B cell (primary cell): ENCODE measurements around the gene GAK. TPM values are rescaled to one million over a fixed set of nuclear protein-coding genes. Genes with fewer than 3 reads are reported as not detected.

Experiments used
- ATAC-seq: fragments of 200-7000 bp; cut with Tn5 transposase; one replicate; pipeline ENCODE4 v1.10.0; 2021; ENCODE audit warnings: low read depth, mild to moderate bottlenecking, moderate number of reproducible peaks, moderate library complexity
- CTCF ChIA-PET: fragments of 350-600 bp; sonication (Branson Sonifier 250); formaldehyde crosslinking; loops from one replicate; lab custom pipeline; 2021; ENCODE audit warnings: antibody characterized with exemption, inconsistent platforms; lab: Charles Lee
- POLR2A ChIA-PET: fragments of 350-600 bp; sonication (Branson Sonifier 250); formaldehyde crosslinking; loops from one replicate; lab custom pipeline; 2021; ENCODE audit warnings: antibody characterized with exemption; lab: Charles Lee
- DNase-seq: peaks from one replicate; pipeline ENCODE4 v3.0.0; 2013
- H2AFZ ChIP-seq: 2 replicates; pipeline ENCODE4 v1.6.1; 2012; ENCODE audit warnings: mild to moderate bottlenecking, low read depth, low read length; ENCODE audit not compliant: insufficient read depth, poor library complexity, severe bottlenecking
- H3K27ac ChIP-seq, 2 donors: 1 replicate in 1 of 2; 2 replicates in 1 of 2; pipeline ENCODE4 v1.5.1; 2012 to 2013; ENCODE audit warnings: low read length in 2 of 2, mild to moderate bottlenecking in 2 of 2, moderate library complexity in 1 of 2
- H3K27me3 ChIP-seq, 4 experiments: fragments of 200-600 bp in 1 of 4; sonication (generic) in 1 of 4; replicated peaks in 1 of 4; 1 replicate in 2 of 4; 2 replicates in 2 of 4; pipeline versions ENCODE4 v1.6.1 to v1.7.0; 2013 to 2016; ENCODE audit warnings: low read length in 3 of 4, mild to moderate bottlenecking in 2 of 4, mixed read lengths in 1 of 4, moderate library complexity in 1 of 4; ENCODE audit not compliant: insufficient read depth in 4 of 4, control insufficient read depth in 3 of 4; ENCODE audit errors: control extremely low read depth in 1 of 4
- H3K36me3 ChIP-seq, 2 experiments: replicated peaks in 1 of 2; 1 replicate in 1 of 2; 2 replicates in 1 of 2; pipeline versions ENCODE4 v1.6.1 to v1.7.1; 2013; ENCODE audit warnings: low read length in 1 of 2; ENCODE audit not compliant: insufficient read depth in 2 of 2, control insufficient read depth in 1 of 2; ENCODE audit errors: control extremely low read depth in 1 of 2, extremely low read depth in 1 of 2
- H3K4me1 ChIP-seq, 2 donors: fragments of 200-600 bp in 1 of 2; sonication (generic) in 1 of 2; 1 replicate in 1 of 2; 2 replicates in 1 of 2; pipeline versions ENCODE4 v1.5.1 to v1.6.1; 2013 to 2017; ENCODE audit warnings: low read length in 2 of 2; ENCODE audit not compliant: control insufficient read depth in 2 of 2, insufficient read depth in 2 of 2
- H3K4me2 ChIP-seq: replicated peaks from 2 replicates; pipeline ENCODE3; 2012; ENCODE audit warnings: mild to moderate bottlenecking, low read depth, low read length; ENCODE audit not compliant: poor library complexity, severe bottlenecking
- H3K4me3 ChIP-seq, 5 experiments: fragments of 200-600 bp in 1 of 5; sonication (generic) in 1 of 5; 1 replicate in 3 of 5; 2 replicates in 2 of 5; pipeline versions ENCODE4 v1.5.1 to v1.7.0; 2011 to 2016; ENCODE audit warnings: low read length in 4 of 5, mild to moderate bottlenecking in 4 of 5, low read depth in 2 of 5, control low read depth in 1 of 5, moderate library complexity in 1 of 5; ENCODE audit not compliant: insufficient read depth in 1 of 5; ENCODE audit errors: control extremely low read depth in 1 of 5, extremely low read depth in 1 of 5
- H3K79me2 ChIP-seq: fragments of 200-600 bp; sonication (generic); one replicate; pipeline ENCODE4 v1.6.0; 2016; ENCODE audit warnings: low read length; ENCODE audit not compliant: control insufficient read depth, insufficient read depth
- H3K9ac ChIP-seq: fragments of 200-600 bp; sonication (generic); 2 replicates; pipeline ENCODE4 v1.6.1; 2017; ENCODE audit warnings: mild to moderate bottlenecking, low read length, moderate library complexity
- H3K9me3 ChIP-seq, 3 donors: one replicate each; pipeline versions ENCODE4 v1.6.1 to v1.7.1; 2013; ENCODE audit warnings: low read length in 2 of 3; ENCODE audit not compliant: control insufficient read depth in 2 of 3, insufficient read depth in 1 of 3; ENCODE audit errors: control extremely low read depth in 1 of 3
- H4K20me1 ChIP-seq: 2 replicates; pipeline ENCODE4 v1.6.0; 2012; ENCODE audit warnings: mild to moderate bottlenecking, low read length; ENCODE audit not compliant: insufficient read depth, control insufficient read depth, poor library complexity, severe bottlenecking
- H3K27ac Mint-ChIP-seq: one replicate; pipeline ENCODE4 v1.8.0; 2021; ENCODE audit warnings: mixed read lengths
- H3K27me3 Mint-ChIP-seq: one replicate; pipeline ENCODE4 v1.8.0; 2021; ENCODE audit warnings: mixed read lengths
- H3K4me1 Mint-ChIP-seq: one replicate; pipeline ENCODE4 v1.8.0; 2021; ENCODE audit warnings: mixed read lengths
- H3K4me3 Mint-ChIP-seq: one replicate; pipeline ENCODE4 v1.8.0; 2021; ENCODE audit warnings: mixed read lengths
- H3K9me3 Mint-ChIP-seq: one replicate; pipeline ENCODE4 v1.8.0; 2022; ENCODE audit warnings: mixed read lengths; ENCODE audit not compliant: insufficient read depth
- EZH2 ChIP-seq: IDR thresholded peaks from 2 replicates; pipeline ENCODE4 v1.6.1; 2012; ENCODE audit warnings: borderline replicate concordance, low read depth, mild to moderate bottlenecking, moderate library complexity, low read length; ENCODE audit not compliant: insufficient read depth, poor library complexity, severe bottlenecking
- whole genome bisulfite sequencing: methylation state at CpG from one replicate; pipeline ENCODE4 v1.1.5; 2013; ENCODE audit warnings: missing lambda C conversion rate; ENCODE audit not compliant: insufficient coverage; 5-methylcytosine and 5-hydroxymethylcytosine counted together
- intact Hi-C: fragments of 100-400 bp; cut with micrococcal nuclease; formaldehyde crosslinking; loops from one replicate; pipeline ENCODE4 v1.10.0; 2022
- polyA plus RNA-seq: library from polyadenylated mRNA; depleted of rRNA; stranded (reverse); fragments of >200 nt; gene quantifications from 2 replicates; pipeline ENCODE4 v1.2.3, GENCODE V29; 2012
- total RNA-seq, 2 donors: library from RNA; stranded (reverse); fragments of 120-200 nt in 1 of 2; gene quantifications; 1 replicate in 1 of 2; 2 replicates in 1 of 2; pipeline versions ENCODE4 v1.2.3 to v1.2.4, GENCODE V29; 2013 to 2022
- TF ChIP-seq, protein P1 (sequence below): fragments of 200-600 bp; IDR thresholded peaks from one replicate; pipeline ENCODE4 v1.8.0; 2022; ENCODE audit warnings: antibody characterized with exemption, mild to moderate bottlenecking

Gene GAK
- total and polyA plus RNA-seq, 2 donors (not counting 1 experiment from before 2014, with no cell fraction given) = 113 to 283 TPM

DNA sequence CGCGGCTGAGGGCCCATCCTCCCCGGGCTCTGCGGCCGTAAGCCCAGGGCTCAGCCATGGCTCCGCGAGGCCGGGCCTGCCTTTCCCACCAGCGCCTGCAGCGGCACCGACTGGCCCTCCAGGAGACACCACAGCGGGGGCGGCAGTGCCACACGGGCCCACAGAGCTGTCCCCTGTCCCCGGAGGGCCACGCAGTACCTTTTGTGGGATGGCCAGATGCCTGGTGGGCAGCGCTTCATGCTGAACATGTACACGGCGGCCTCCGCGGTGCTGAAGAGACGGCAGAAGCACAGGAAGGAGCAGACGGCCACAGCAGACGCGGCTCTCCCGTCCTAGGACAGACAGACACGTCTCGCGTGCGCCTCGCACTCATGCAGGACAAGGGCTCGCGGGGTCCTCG lies 50.4 kb downstream of the GAK start:
- H3K27ac ChIP-seq = no peak overlapping the region
- ChIA-PET POLR2A (no interaction called here), CTCF (interaction anchor here (0.9 kb wide), 1 partner anchor 85 kb away, joined by 3 read pairs; no protein-coding TSS in a partner anchor)
- Mint-ChIP-seq H3K4me3 (no peak overlapping the region), H3K27me3 (no peaks in the 10 kb centered on the region), H3K4me1 (no peaks in the 10 kb centered on the region), H3K9me3 (no peaks in the 10 kb centered on the region), H3K27ac (no peak overlapping the region)
- no peaks in the 10 kb centered on the region for H3K79me2 ChIP-seq
- no peaks in the 10 kb centered on the region for H3K27me3 ChIP-seq
- peaks cover 9 to 74% of the 10 kb centered on the region in 2 experiments for H3K36me3 ChIP-seq
- no peaks in the 10 kb centered on the region for H3K4me1 ChIP-seq
- H2AFZ ChIP-seq = no peak overlapping the region
- peaks cover 0 to 2% (median 0%) of the 10 kb centered on the region in 3 donors for H3K9me3 ChIP-seq
- H4K20me1 ChIP-seq = peaks cover 18% of the 10 kb centered on the region
- no peak for TF ChIP-seq EZH2
- TF ChIP-seq, protein P1, sequence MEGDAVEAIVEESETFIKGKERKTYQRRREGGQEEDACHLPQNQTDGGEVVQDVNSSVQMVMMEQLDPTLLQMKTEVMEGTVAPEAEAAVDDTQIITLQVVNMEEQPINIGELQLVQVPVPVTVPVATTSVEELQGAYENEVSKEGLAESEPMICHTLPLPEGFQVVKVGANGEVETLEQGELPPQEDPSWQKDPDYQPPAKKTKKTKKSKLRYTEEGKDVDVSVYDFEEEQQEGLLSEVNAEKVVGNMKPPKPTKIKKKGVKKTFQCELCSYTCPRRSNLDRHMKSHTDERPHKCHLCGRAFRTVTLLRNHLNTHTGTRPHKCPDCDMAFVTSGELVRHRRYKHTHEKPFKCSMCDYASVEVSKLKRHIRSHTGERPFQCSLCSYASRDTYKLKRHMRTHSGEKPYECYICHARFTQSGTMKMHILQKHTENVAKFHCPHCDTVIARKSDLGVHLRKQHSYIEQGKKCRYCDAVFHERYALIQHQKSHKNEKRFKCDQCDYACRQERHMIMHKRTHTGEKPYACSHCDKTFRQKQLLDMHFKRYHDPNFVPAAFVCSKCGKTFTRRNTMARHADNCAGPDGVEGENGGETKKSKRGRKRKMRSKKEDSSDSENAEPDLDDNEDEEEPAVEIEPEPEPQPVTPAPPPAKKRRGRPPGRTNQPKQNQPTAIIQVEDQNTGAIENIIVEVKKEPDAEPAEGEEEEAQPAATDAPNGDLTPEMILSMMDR = no peak
- H3K9ac ChIP-seq = no peak overlapping the region
- 99% methylated on average over 34 of the region's 34 CpGs for WGBS
- H3K4me2 ChIP-seq = no peak overlapping the region
- DNase-seq (no peak), ATAC-seq (no peak)
- intact Hi-C loops = no loop called here
- no peak overlapping the region for H3K4me3 ChIP-seq

DNA sequence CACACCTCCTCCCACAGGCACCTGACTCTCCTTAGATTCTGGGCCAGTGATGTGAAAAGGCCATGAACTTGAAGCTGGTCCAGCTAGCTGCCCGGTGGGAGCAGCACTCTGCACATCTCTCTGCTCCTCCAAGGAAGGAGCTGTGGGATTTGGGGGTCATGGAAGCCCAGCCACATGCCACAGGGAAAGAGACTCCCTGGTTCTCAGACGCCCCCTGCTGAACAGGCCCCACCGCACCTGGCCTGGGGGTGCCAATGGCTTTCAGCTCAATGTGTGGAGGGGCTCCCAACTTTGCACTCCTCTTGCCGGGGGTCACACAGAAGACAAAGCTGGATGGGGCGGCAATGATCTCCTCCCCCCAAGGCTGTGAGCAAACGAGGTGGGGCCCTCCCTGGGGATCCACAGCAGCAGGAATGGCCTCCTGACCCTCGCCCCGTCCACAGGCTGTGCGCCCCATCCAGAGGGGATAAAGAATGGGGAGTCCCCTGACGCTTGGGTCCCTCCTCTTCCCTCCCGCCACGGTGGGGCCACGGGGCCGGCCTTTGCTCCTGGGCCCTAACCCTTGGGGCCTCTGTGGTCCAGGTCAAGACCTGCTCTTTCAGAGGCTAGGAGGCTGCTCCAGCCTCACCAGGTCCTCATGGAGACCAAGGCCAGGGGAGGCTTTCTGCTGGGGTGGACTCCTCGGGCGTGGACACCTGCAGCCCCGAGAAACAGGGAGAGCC lies 51.3 kb downstream of the GAK start:
- H3K27me3 ChIP-seq = no peaks in the 10 kb centered on the region
- 86% methylated on average over 16 of the region's 17 CpGs for WGBS
- no peak overlapping the region for H3K9ac ChIP-seq
- H3K4me3 ChIP-seq = no peak overlapping the region
- H3K79me2 ChIP-seq = no peaks in the 10 kb centered on the region
- DNase-seq (no peak), ATAC-seq (no peak)
- peaks cover 9 to 79% of the 10 kb centered on the region in 2 experiments for H3K36me3 ChIP-seq
- intact Hi-C loops = no loop called here
- ChIA-PET POLR2A (no interaction called here), CTCF (interaction anchor here (0.5 to 1.4 kb wide), 3 partner anchors 40 to 106 kb away, joined by 3 to 6 read pairs (median 3); partner anchors contain the start of gene IDUA)
- TF ChIP-seq, protein P1 = no peak
- TF ChIP-seq EZH2 = no peak
- H2AFZ ChIP-seq = no peak overlapping the region
- Mint-ChIP-seq H3K4me3 (no peak overlapping the region), H3K4me1 (no peaks in the 10 kb centered on the region), H3K9me3 (no peaks in the 10 kb centered on the region), H3K27me3 (no peaks in the 10 kb centered on the region), H3K27ac (no peak overlapping the region)
- peaks cover 12% of the 10 kb centered on the region for H4K20me1 ChIP-seq
- no peaks in the 10 kb centered on the region for H3K4me1 ChIP-seq
- H3K9me3 ChIP-seq = no peaks in the 10 kb centered on the region
- H3K27ac ChIP-seq = no peak overlapping the region
- no peak overlapping the region for H3K4me2 ChIP-seq
